H1 (cell line): ENCODE measurements around the gene DNAH8. TPM values are rescaled to one million over a fixed set of nuclear protein-coding genes. Genes with fewer than 3 reads are reported as not detected.

ENCODE experiments used
- CHD1 ChIP-seq: IDR thresholded peaks from 2 replicates; pipeline ENCODE4 v1.6.1; 2012; ENCODE audit warnings: low read depth, low read length, improper control_type of control experiment
- CHD7 ChIP-seq: fragments of 300-600 bp; sonication (generic); IDR thresholded peaks from 2 replicates; pipeline ENCODE4 v1.7.1; 2012; ENCODE audit warnings: low read length, moderate library complexity, mild to moderate bottlenecking, inconsistent platforms; ENCODE audit not compliant: insufficient replicate concordance
- EZH2 ChIP-seq: fragments of 200-600 bp; sonication (generic); IDR thresholded peaks from 2 replicates; pipeline ENCODE4 v1.7.1; 2012; ENCODE audit warnings: low read depth, mild to moderate bottlenecking, moderate library complexity, low read length, inconsistent platforms; ENCODE audit not compliant: severe bottlenecking
- GTF2F1 ChIP-seq: IDR thresholded peaks from 2 replicates; pipeline ENCODE4 v1.6.1; 2012; ENCODE audit warnings: low read depth, low read length, improper control_type of control experiment, borderline replicate concordance
- RBBP5 ChIP-seq: IDR thresholded peaks from 2 replicates; pipeline ENCODE4 v1.7.1; 2012; ENCODE audit warnings: low read depth, mild to moderate bottlenecking, inconsistent platforms, low read length, moderate library complexity, borderline replicate concordance
- RNF2 ChIP-seq: fragments of 200-900, 300-1000 bp; sonication (generic); IDR thresholded peaks from 2 replicates; pipeline ENCODE4 v1.7.1; 2016; ENCODE audit warnings: borderline replicate concordance, low read depth, mild to moderate bottlenecking, antibody characterized with exemption, low read length; ENCODE audit not compliant: poor library complexity, severe bottlenecking; ENCODE audit errors: missing control alignments
- SAP30 ChIP-seq: fragments of 300-600 bp; sonication (generic); IDR thresholded peaks from 2 replicates; pipeline ENCODE4 v1.7.1; 2012; ENCODE audit warnings: low read length, moderate library complexity, mild to moderate bottlenecking, inconsistent platforms; ENCODE audit not compliant: insufficient read depth, insufficient replicate concordance
- SIN3A ChIP-seq, 2 experiments: IDR thresholded peaks in 1 of 2; conservative IDR thresholded peaks in 1 of 2; 2 replicates each; pipeline ENCODE4 v1.6.1; 2011 to 2012; ENCODE audit warnings: low read length in 2 of 2, improper control_type of control experiment in 1 of 2, low read depth in 1 of 2, mild to moderate bottlenecking in 1 of 2
- polyA plus RNA-seq, 7 experiments: library from polyadenylated mRNA; depleted of rRNA in 3 of 7; stranded (reverse) in 5 of 7; unstranded in 2 of 7; fragments of >200 nt in 5 of 7; fragments of 200-250 nt in 2 of 7; gene quantifications; 1 replicate in 5 of 7; 2 replicates in 1 of 7; 4 replicates in 1 of 7; pipeline versions ENCODE4 v1.2.1 to v1.2.3, GENCODE V29; 2011 to 2013; ENCODE audit warnings: missing spikeins in 2 of 7, mixed read lengths in 2 of 7
- total RNA-seq: library from RNA; stranded (reverse); fragmentation: NEBNext Ultra II Directional; extraction: Animal tissue kit (Norgen Biotek cat#: 25700); gene quantifications from 2 replicates; pipeline ENCODE4 v1.2.1, GENCODE V29; 2021

DNAH8 gene
- total and polyA plus RNA-seq, 2 of the 8 experiments (the other 6 are each of a cell fraction or from before 2014, with no cell fraction given), result under 0.01 TPM; not detected in 1

GRCh38 chr6:39037707-39038106 is 322.6 kb downstream of the DNAH8 start (continued):
- no peak for TF ChIP-seq CHD7
- TF ChIP-seq EZH2, result no peak
- no peak for TF ChIP-seq RBBP5
- TF ChIP-seq SIN3A (conservative IDR thresholded peaks at IDR 0.05 in 1 of 2, IDR thresholded peaks at IDR 0.05 in 1 of 2; ENCODE audit: low read depth in 1 of 2, low read length in 2 of 2), result no peak
- no peak for TF ChIP-seq CHD1
- TF ChIP-seq SAP30, result no peak
- TF ChIP-seq RNF2, result no peak
- no peak for TF ChIP-seq GTF2F1
